Effector memory CD8-positive, alpha-beta T cell (primary cell): Measurements from ENCODE around the gene REL.

Experiments used
- ATAC-seq: fragments of 150-1000 bp; cut with Tn5 transposase; replicated peaks from 2 replicates; pipeline ENCODE4 v1.10.0; 2021; ENCODE audit warnings: mild to moderate bottlenecking, moderate library complexity
- DNase-seq, 3 experiments: peaks; one replicate each; pipeline ENCODE4 v3.0.0; 2021
- H3K27ac Mint-ChIP-seq, 2 donors: one replicate each; pipeline ENCODE4 v1.8.0; 2022; ENCODE audit warnings: mild to moderate bottlenecking in 2 of 2, mixed read lengths in 2 of 2, moderate library complexity in 2 of 2
- H3K27me3 Mint-ChIP-seq, 2 donors: one replicate each; pipeline ENCODE4 v1.8.0; 2022; ENCODE audit warnings: mixed read lengths in 2 of 2
- H3K36me3 Mint-ChIP-seq: one replicate; pipeline ENCODE4 v1.8.0; 2022; ENCODE audit warnings: mild to moderate bottlenecking, moderate library complexity, mixed read lengths; ENCODE audit not compliant: insufficient read depth
- H3K4me1 Mint-ChIP-seq, 2 donors: one replicate each; pipeline ENCODE4 v1.8.0; 2022; ENCODE audit warnings: low read depth in 2 of 2, mixed read lengths in 2 of 2
- H3K4me3 Mint-ChIP-seq, 2 donors: one replicate each; pipeline ENCODE4 v1.8.0; 2022; ENCODE audit warnings: mild to moderate bottlenecking in 2 of 2, mixed read lengths in 2 of 2, moderate library complexity in 2 of 2
- H3K9me3 Mint-ChIP-seq, 2 donors: one replicate each; pipeline ENCODE4 v1.8.0; 2022; ENCODE audit warnings: mixed read lengths in 2 of 2

Gene REL

GRCh38 chr2:60964651-60965498, 83.5 kb downstream of the REL start:
- peak in 2 of 3 experiments; percentile 13 to 17 for DNase-seq
- peak overlapping the region; percentile 29 to 67 for H3K4me3 Mint-ChIP-seq
- peak overlapping the region; percentile 87 to 96 for H3K27ac Mint-ChIP-seq

GRCh38 chr2:60965499-60965785, 84.1 kb downstream of the REL start:
- no peak for ATAC-seq
- H3K9me3 Mint-ChIP-seq, result no peaks in the 10 kb centered on the region
- peaks cover 12 to 27% of the 10 kb centered on the region in 2 donors for H3K4me1 Mint-ChIP-seq
- H3K27me3 Mint-ChIP-seq, result no peaks in the 10 kb centered on the region
- H3K36me3 Mint-ChIP-seq, result peaks cover 9% of the 10 kb centered on the region
- H3K27ac Mint-ChIP-seq, result peak overlapping the region; percentile 87 to 96
- no peak for DNase-seq
- H3K4me3 Mint-ChIP-seq, result peak overlapping the region; percentile 29 to 67

More at GRCh38 chr2:60964651-60965498, 83.5 kb downstream of the REL start:
- Mint-ChIP-seq H3K27me3 (no peaks in the 10 kb centered on the region), H3K36me3 (peaks cover 9% of the 10 kb centered on the region), H3K4me1 (peaks cover 12 to 27% of the 10 kb centered on the region in 2 donors), H3K9me3 (no peaks in the 10 kb centered on the region)
- ATAC-seq, result peak; percentile 91

- Mint-ChIP-seq H3K4me3 (peak overlapping the region; percentile 3 to 73), H3K9me3 (no peaks in the 10 kb centered on the region), H3K4me1 (peaks cover 12 to 27% of the 10 kb centered on the region in 2 donors), H3K27ac (peak overlapping the region in 1 of 2 donors; percentile 95), H3K36me3 (peaks cover 9% of the 10 kb centered on the region), H3K27me3 (no peaks in the 10 kb centered on the region)
- no peak for DNase-seq
- no peak for ATAC-seq
Observed at GRCh38 chr2:60966507-60967405, 85.4 kb downstream of the REL start.

- H3K27me3 Mint-ChIP-seq, result no peaks in the 10 kb centered on the region
- no peak overlapping the region for H3K4me3 Mint-ChIP-seq
- peaks cover 0 to 12% of the 10 kb centered on the region in 2 donors for H3K4me1 Mint-ChIP-seq
- H3K36me3 Mint-ChIP-seq, result peaks cover 3% of the 10 kb centered on the region
- DNase-seq (no peak), ATAC-seq (no peak)
- H3K27ac Mint-ChIP-seq, result peak overlapping the region in 1 of 2 donors; percentile 44
- H3K9me3 Mint-ChIP-seq, result no peaks in the 10 kb centered on the region
Observed at GRCh38 chr2:60972889-60973656, 91.7 kb downstream of the REL start.

- Mint-ChIP-seq H3K9me3 (no peaks in the 10 kb centered on the region), H3K27ac (peak overlapping the region in 1 of 2 donors; percentile 44), H3K4me1 (peaks cover 1 to 12% of the 10 kb centered on the region in 2 donors), H3K4me3 (no peak overlapping the region), H3K36me3 (peaks cover 3% of the 10 kb centered on the region), H3K27me3 (no peaks in the 10 kb centered on the region)
- DNase-seq (no peak), ATAC-seq (no peak)
Observed at GRCh38 chr2:60973705-60974104, 92.3 kb downstream of the REL start.

- H3K36me3 Mint-ChIP-seq, result peaks cover 1% of the 10 kb centered on the region
- ATAC-seq (no peak), DNase-seq (no peak)
- no peak overlapping the region for H3K4me3 Mint-ChIP-seq
- H3K9me3 Mint-ChIP-seq, result no peaks in the 10 kb centered on the region
- H3K4me1 Mint-ChIP-seq, result peaks cover 1 to 12% of the 10 kb centered on the region in 2 donors
- H3K27ac Mint-ChIP-seq, result peak overlapping the region in 1 of 2 donors; percentile 44
- H3K27me3 Mint-ChIP-seq, result no peaks in the 10 kb centered on the region
Observed at GRCh38 chr2:60974652-60975051, 93.3 kb downstream of the REL start.
